Thoracic aorta (tissue), 2 donors: ENCODE results near the gene NAV2. TPM values are rescaled to one million over a fixed set of nuclear protein-coding genes. Genes with fewer than 3 reads are reported as not detected.
A peak's percentile ranks its signal among the peaks of the same experiment; 100 is the strongest.

Experiments used
- ATAC-seq: fragments of 150-250 bp; one replicate; pipeline ENCODE4 v1.8.0; 2017; ENCODE audit warnings: low read depth; ENCODE audit not compliant: insufficient number of reproducible peaks, low FRiP score
- DNase-seq: peaks from one replicate; pipeline ENCODE4 v3.0.0-alpha.2; 2020; ENCODE audit warnings: low spot score
- H3K27ac ChIP-seq, 2 donors: fragments of 200-600 bp; sonication (generic); 1 replicate in 1 of 2; 2 replicates in 1 of 2; pipeline ENCODE4 v1.5.1; 2016; ENCODE audit warnings: mild to moderate bottlenecking in 2 of 2, moderate library complexity in 2 of 2
- H3K27me3 ChIP-seq: fragments of 200-600 bp; sonication (generic); replicated peaks from 2 replicates; pipeline ENCODE4 v1.6.0; 2016; ENCODE audit warnings: mild to moderate bottlenecking; ENCODE audit not compliant: insufficient read depth
- H3K36me3 ChIP-seq: fragments of 200-600 bp; sonication (generic); one replicate; pipeline ENCODE4 v1.5.1; 2016
- H3K4me1 ChIP-seq, 2 donors: fragments of 200-600 bp; sonication (generic); 1 replicate in 1 of 2; 2 replicates in 1 of 2; pipeline versions ENCODE4 v1.5.1 to v1.6.0; 2016; ENCODE audit warnings: low read depth in 2 of 2, mild to moderate bottlenecking in 1 of 2; ENCODE audit not compliant: control insufficient read depth in 1 of 2
- H3K4me3 ChIP-seq: fragments of 200-600 bp; sonication (generic); 2 replicates; pipeline ENCODE4 v1.5.1; 2016; ENCODE audit warnings: mild to moderate bottlenecking
- H3K9me3 ChIP-seq: fragments of 200-600 bp; sonication (generic); 2 replicates; pipeline ENCODE4 v1.5.1; 2016
- CTCF ChIP-seq: fragments of 200-600 bp; sonication (generic); IDR thresholded peaks from one replicate; pipeline ENCODE4 v1.5.1; 2019; ENCODE audit warnings: antibody characterized with exemption
- total RNA-seq, 2 donors: library from RNA; depleted of rRNA; stranded (reverse); fragments of >200 nt; gene quantifications; one replicate each; pipeline versions ENCODE4 v1.1.0 to v1.2.3, GENCODE V29; 2016

Gene NAV2
- total RNA-seq, 2 donors from 2014 or later, result 125 to 230 TPM

GRCh38 chr11:20007386-20007785, 294.7 kb downstream of the NAV2 start:
- Histone ChIP-seq H3K36me3 (peaks cover 14% of the 10 kb centered on the region), H3K27me3 (no peaks in the 10 kb centered on the region), H3K27ac (no peak overlapping the region), H3K9me3 (no peaks in the 10 kb centered on the region), H3K4me3 (no peak overlapping the region), H3K4me1 (peaks cover 14 to 35% of the 10 kb centered on the region in 2 donors)
- no peak for TF ChIP-seq CTCF
- ATAC-seq, result no peak
- no peak for DNase-seq

DNA sequence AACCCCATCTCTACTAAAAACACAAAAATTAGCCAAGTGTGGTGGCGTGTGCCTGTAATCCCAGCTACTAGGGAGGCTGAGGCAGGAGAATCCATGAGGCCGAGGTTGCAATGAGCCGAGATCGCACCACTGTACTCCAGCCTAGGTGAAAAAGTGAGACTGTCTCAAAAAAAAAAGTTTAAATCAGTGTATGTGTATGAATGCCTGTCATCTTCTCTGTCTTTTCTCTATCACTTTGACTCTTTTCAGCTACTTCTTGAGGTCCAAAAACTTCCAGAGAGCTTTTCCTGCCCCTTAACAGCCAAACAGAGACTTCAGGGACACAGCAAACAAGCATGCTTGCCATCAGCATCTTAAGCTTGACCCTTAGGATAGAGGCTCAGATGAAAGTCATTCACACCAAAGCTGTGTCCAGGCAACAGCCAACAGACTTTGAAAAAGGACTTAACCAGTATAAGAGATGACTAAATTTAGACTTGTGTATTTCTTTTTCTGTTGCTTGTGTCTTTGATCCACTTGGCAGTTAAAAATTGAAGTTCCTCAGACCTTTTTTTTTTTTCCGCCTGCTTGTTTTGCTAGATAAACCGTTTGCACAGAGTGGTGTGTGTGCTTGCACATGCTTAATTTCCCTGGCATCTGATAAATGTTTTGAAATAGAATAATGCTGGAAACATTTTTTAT, 295.7 kb downstream of the NAV2 start:
- Histone ChIP-seq H3K9me3 (no peaks in the 10 kb centered on the region), H3K4me1 (peaks cover 14 to 41% of the 10 kb centered on the region in 2 donors), H3K27ac (peak overlapping the region in 1 of 2 donors; percentile 12), H3K4me3 (no peak overlapping the region), H3K36me3 (peaks cover 14% of the 10 kb centered on the region), H3K27me3 (no peaks in the 10 kb centered on the region)
- ATAC-seq (peak; percentile 19), DNase-seq (no peak)
- TF ChIP-seq CTCF, result no peak

DNA sequence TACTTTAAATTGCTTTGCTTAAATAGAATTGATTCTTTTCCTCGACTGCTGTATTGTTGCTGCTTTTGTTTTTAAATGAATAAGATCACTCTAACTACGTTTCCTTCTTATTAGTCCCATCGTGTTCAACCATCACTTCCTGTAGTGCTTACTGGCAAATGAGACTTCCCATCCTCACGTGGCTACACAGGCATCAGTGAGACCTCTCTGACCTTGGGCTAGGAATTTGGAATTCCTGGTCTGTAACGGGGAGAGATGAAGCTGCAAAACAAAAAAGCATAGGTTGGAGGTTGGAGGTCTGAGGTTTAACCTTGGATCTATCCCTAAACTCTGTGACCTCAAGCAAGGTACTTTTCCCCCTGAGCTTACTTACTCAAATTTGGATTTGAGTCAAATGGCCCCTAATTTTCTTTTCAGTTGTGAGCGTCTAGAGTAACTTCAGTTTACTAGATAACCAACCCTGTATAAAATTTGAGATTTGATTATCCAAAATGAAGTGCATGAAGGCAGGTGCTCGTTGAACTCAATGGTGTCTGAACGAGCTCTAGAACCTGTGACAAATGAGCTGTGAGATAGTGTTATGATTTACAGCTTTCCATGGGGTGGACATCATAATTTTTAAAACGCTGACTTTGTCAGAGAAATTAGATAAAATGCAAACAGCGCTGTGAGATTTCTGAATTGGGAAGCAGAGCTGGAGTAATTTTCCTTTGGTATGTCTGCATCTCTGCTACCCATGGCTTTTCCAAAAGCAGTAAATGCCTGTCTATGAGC, 296.4 kb downstream of the NAV2 start:
- no peak for TF ChIP-seq CTCF
- no peak for ATAC-seq

DNA sequence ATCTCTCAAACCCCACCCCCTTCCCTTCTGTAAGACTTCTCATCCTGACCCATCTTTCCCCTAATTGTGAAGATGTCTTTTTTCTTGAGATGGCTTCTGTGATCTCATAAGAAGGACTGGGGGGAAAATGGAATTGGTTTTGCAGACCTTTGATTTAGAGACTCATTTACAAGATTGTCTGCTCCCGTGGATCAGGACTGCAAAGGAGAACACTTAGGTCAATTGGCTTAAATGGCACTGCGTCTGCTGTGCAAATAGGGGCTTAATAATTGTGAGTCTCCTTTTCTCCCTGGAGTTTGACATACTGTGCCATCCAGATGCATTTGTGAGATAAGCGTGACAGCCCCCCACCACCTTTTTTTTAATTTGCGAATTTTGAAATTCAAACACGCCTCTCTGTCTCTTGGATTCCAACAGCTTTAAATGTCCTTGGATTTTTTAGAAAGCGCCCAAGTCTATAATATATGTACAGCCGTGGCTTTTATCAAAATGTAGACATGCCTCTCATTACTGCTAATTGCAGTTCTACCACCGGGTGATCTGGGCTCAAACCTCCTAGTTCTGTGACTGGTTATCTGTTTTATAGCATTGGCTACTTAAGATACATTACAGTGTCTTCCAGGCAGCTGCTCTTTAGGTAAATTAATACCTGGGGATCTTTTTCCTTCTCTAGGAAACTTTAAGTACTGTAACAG, 297.7 kb downstream of the NAV2 start:
- Histone ChIP-seq H3K36me3 (peaks cover 11% of the 10 kb centered on the region), H3K27ac (no peak overlapping the region), H3K4me1 (peaks cover 14 to 52% of the 10 kb centered on the region in 2 donors), H3K27me3 (no peaks in the 10 kb centered on the region), H3K9me3 (no peaks in the 10 kb centered on the region), H3K4me3 (no peak overlapping the region)
- ATAC-seq, result no peak
- DNase-seq, result no peak
- TF ChIP-seq CTCF, result no peak

More for the DNA sequence above, 296.4 kb downstream of the NAV2 start:
- no peak for DNase-seq
- peaks cover 14 to 48% of the 10 kb centered on the region in 2 donors for H3K4me1 ChIP-seq
- H3K27ac ChIP-seq, result no peak overlapping the region
- no peaks in the 10 kb centered on the region for H3K9me3 ChIP-seq
- no peaks in the 10 kb centered on the region for H3K27me3 ChIP-seq
- H3K4me3 ChIP-seq, result no peak overlapping the region
- peaks cover 15% of the 10 kb centered on the region for H3K36me3 ChIP-seq

DNA sequence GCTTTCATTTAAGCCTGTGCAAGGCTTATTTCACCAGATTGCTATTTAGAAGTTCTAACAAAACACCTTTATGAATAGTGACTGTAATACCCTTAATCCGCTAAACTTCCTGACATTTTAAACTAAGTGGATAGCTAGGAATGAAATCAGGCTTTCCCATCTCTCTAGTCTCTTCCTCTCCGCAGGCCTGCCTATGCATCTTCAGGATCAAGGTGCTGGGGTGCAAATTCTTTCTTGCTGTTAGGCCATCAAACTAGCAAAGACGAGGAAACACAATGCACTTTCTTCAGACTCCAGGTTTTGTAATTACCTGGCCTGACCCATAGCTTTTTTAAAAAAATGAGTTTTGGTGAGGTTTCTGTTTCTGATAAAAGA, 298.2 kb downstream of the NAV2 start:
- DNase-seq (no peak), ATAC-seq (no peak)
- Histone ChIP-seq H3K36me3 (peaks cover 11% of the 10 kb centered on the region), H3K4me1 (peaks cover 14 to 58% of the 10 kb centered on the region in 2 donors), H3K27ac (no peak overlapping the region), H3K9me3 (no peaks in the 10 kb centered on the region), H3K4me3 (no peak overlapping the region), H3K27me3 (no peaks in the 10 kb centered on the region)
- TF ChIP-seq CTCF, result no peak
